Vagina (tissue), 2 donors: ENCODE results near the gene TACR1.

Experiments
- POLR2AphosphoS5 ChIP-seq, 2 donors: sonication (generic); formaldehyde crosslinking; IDR thresholded peaks; one replicate each; pipeline ENCODE4 v1.9.0; 2017; ENCODE audit warnings: antibody characterized with exemption in 2 of 2, mild to moderate bottlenecking in 2 of 2, low read depth in 1 of 2; ENCODE audit not compliant: insufficient read depth in 1 of 2
- TF ChIP-seq, protein P1 (sequence below), 3 experiments: fragments of 450-650 bp in 2 of 3; fragments of 200-600 bp in 1 of 3; sonication (generic) in 1 of 3; IDR thresholded peaks; one replicate each; pipeline ENCODE4 v1.5.1; 2017 to 2019; ENCODE audit warnings: antibody characterized with exemption in 3 of 3, mild to moderate bottlenecking in 2 of 3, moderate library complexity in 2 of 3

DNA sequence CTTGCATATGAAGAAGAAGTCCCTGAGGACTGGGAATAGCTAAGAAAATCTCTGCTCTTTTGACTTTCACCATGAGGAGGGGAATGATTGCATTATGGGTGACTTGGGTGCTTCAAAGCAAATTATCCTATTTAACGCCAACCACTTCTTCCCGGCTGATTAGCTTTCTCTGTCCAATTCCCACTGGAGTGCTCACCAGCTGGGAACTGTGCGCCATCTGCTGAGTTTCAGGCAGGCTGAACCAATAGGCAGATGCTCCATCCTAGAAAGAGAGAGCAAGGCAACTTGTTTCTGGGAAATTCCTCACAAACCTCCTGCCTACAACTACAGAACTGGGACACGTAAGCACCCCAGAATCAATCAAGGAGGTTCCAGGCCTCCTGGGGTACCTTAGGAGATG is 191.5 kb downstream of the TACR1 start:
- TF ChIP-seq, protein P1, sequence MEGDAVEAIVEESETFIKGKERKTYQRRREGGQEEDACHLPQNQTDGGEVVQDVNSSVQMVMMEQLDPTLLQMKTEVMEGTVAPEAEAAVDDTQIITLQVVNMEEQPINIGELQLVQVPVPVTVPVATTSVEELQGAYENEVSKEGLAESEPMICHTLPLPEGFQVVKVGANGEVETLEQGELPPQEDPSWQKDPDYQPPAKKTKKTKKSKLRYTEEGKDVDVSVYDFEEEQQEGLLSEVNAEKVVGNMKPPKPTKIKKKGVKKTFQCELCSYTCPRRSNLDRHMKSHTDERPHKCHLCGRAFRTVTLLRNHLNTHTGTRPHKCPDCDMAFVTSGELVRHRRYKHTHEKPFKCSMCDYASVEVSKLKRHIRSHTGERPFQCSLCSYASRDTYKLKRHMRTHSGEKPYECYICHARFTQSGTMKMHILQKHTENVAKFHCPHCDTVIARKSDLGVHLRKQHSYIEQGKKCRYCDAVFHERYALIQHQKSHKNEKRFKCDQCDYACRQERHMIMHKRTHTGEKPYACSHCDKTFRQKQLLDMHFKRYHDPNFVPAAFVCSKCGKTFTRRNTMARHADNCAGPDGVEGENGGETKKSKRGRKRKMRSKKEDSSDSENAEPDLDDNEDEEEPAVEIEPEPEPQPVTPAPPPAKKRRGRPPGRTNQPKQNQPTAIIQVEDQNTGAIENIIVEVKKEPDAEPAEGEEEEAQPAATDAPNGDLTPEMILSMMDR (IDR thresholded peaks at IDR 0.05), result no peak
- no peak for TF ChIP-seq POLR2AphosphoS5 (IDR thresholded peaks at IDR 0.05; ENCODE audit: insufficient read depth in 1 of 2, low read depth in 1 of 2)
